Measurements from ENCODE around the gene SPRED1. TPM values are rescaled to one million over a fixed set of nuclear protein-coding genes. Genes with fewer than 3 reads are reported as not detected.
"Not testable (repeated sequence)": the region's sequence is repeated elsewhere in the genome, so short reads cannot be mapped to it uniquely, and the experiment has no call there.

Gene SPRED1
- total RNA-seq, 2 donors from 2014 or later: 24.5 to 32.4 TPM

DNA sequence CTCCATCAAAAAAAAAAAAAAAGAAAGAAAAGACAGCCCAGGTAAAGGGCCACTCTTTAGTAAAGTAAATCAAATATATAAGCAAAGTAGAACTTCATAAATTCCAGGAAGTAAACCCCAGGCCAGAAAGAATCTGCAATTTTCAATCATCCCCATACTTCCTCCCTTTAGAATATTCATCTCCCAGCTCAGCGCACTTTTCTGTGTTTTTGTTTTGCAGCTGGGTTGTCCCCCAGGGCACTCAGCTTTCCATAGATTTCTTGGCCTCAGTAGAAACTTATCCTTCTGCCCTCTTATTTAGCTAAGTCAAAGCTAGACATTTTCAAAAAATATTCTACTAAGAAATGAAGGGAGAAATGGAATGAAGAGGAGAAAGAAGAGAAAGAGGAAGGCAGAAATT lies 24.0 kb upstream of the SPRED1 start:
- intact Hi-C loops (cut with DNase I, micrococcal nuclease): no loop called here
- no peak for DNase-seq
- no peak for ATAC-seq

DNA sequence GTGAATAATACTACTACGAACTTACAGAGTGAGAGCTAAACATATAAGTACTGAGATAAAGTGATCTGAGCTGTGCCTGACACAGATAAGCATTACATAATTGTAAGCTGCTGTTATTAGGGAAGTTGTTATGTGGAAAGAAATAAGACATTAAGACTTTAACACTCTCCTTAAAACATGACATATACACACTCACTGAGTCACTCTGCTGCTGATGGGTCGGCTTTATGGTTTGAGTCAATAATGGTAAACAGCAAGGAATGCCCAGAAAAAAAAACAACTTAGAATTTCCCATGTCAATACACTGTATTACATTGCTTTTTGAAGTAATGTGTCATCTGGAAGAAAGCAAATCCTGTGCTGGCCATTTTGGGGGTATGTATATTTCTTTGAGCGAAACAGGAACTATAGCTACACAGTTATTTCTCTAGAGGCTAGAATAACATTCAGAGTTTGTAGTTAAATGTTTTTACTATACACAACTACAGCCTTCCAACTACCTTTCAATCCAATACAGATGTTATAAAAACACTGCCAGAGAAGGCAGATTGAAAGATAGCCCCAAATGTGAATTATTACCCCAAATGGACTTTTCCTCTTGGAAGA lies 22.8 kb upstream of the SPRED1 start:
- no peak for ATAC-seq

DNA sequence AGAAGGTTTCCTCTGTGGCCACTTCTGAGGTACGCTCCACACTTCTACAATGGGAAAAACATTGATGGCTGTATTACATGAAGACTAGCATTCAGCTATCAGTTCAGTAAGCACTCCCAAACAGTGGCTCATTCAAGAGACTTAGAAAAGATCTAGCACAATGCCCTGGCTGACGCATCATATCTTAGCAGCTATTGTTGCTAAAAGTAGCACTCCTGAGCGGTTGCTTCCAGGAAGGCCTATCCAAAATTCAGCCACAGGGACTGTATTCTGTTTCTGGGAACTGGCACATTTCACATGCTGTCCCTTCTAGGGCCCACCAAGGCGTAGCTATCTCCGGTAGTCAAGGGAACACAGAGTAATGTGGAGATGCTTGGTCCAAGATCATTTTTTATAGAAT lies 21.2 kb upstream of the SPRED1 start:
- no peak for DNase-seq
- ATAC-seq: no peak
- intact Hi-C loops (cut with DNase I, micrococcal nuclease): no loop called here

More for the DNA sequence above, 22.8 kb upstream of the SPRED1 start:
- no peak for DNase-seq
- intact Hi-C loops (cut with DNase I, micrococcal nuclease): no loop called here

DNA sequence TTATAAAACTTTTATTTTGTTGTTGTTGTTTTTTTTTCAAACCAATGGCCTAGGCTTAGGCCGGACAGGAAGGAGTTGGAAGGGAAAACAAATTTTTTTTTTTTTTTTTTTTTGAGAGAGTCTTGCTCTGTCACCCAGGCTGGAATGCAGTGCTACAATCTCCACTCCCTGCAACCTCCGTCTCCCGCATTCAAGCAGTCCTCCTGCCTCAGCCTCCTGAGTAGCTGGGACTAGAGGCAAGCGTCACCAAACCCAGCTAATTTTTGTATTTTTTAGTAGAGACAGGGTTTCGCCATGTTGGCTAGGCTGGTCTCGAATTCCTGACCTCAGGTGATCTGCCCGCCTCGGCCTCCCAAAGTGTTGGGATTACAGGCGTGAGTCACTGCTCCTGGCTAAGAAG lies 15.6 kb upstream of the SPRED1 start:
- DNase-seq; intact Hi-C loops (cut with DNase I, micrococcal nuclease); ATAC-seq: not testable (repeated sequence)

DNA sequence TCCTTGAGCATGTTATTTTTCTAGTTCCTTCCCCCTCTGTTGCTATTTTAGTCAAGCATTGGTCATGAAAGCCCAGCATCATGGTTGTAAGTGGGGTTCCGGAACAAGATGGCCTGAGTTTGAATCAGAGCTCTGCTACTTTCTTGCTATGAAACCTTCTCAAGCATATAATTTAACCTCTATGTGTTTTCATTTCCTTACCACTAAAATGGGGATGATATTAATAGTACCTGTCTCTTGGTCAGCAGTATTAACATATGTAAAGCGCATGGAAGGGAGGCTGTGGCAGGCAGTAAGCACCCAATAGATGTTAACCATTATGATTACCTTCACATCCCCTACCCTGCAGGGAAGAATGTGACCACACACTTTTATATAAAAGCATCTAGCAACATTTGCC lies 14.3 kb upstream of the SPRED1 start:
- intact Hi-C loops (cut with DNase I, micrococcal nuclease): no loop called here
- ATAC-seq (no peak), DNase-seq (no peak)

DNA sequence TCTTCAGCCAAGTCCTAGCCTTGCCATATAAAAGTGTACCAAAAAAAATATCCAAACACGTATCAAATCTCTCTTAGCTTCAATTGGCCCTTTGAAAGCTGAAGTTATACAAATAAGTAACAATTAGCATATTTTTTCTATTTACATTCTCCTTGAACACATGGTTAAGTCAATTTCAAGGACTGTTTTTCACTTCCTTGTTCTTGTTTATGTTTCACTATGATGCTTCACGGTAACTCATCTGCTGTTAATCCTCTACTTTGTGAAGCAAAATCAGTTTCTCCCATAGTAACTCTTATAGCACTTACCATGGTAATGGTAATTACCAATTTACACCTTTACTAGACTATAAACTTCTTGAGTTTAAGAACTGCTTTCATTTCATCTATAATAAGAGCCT lies 10.6 kb upstream of the SPRED1 start:
- peak; percentile 36 for ATAC-seq
- intact Hi-C loops (cut with DNase I, micrococcal nuclease): no loop called here
- no peak for DNase-seq

DNA sequence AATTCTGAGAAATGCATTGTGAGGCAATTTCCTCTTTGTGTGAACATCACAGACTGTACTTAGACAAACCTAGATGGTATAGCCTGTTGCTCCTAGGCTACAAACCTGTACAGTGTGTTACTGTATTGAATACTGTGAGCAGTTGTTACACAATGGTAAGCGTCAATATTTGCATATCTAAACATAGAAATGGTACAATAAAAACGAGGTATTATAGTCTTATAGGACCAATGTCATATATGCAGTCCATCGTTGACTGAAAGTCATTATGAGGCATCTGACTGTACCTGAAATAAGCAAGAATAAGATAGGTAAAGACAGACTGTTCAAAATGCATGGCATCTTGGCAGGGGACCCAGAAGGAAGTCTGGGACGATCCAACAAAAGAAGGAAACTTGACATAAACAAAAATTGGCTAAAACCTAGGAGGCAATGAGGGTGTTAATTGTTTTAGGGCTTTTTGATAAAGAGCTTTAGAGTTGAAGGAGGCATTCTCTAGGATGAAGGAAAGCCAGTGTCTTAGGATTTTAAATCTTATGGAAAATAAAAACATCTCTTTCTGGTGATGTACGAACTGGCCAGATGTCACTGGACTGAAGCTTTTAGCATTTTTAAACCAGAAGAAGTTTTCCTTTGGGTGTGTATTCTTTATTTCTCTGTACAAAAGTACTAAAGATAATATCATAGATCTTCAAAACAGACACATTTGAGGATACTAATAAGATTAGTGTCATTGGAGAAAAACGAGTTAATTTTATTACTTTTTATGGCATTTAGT lies 9.2 kb upstream of the SPRED1 start:
- intact Hi-C loops (cut with DNase I, micrococcal nuclease): no loop called here
- ATAC-seq: peak; percentile 96
- DNase-seq: peak in 1 of 2 donors; percentile 25

DNA sequence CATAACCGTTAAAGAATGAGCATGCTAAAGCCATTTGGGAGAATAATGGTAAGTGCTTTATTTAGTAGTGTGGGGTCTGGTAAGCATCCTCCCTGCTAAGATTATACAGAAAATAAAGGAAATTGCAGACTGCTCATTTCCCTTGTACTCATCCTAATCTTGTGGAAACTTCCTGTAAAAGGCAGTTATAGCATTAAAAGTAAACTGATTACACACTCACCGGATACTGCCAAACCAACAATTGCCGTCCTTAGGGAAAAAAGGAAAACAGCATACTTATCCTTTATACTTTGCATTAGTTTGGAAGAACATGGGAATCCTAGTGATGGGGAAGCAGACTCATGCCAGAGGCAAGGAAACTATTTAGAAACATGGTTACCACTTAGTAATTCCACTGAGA lies 5.3 kb upstream of the SPRED1 start:
- intact Hi-C loops (cut with DNase I, micrococcal nuclease): no loop called here
- ATAC-seq (no peak), DNase-seq (no peak)

DNA sequence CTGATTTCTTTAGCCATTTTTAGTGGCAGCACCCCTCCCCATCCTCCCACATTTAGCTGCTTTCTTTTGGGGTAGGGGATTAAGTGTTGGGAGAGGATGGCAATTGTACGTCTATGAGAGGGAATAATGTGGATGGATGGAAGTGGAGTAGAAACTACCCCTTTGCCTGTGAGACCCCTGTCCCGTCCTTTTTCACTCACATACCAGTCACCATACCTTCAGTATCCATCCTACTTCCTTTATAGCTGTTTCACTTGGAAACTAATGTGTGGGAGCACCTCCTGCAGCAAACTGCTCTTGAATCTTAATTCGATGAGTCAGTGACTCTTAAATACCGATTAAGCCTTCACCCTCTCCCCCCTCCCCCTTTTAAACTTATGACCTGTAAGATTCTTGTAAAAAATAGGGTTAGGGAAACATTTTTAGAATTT lies 730 bp downstream of the SPRED1 start:
- intact Hi-C loops (cut with DNase I, micrococcal nuclease): loop anchor here in 1 of 2 donors (10.0 kb wide), 1 partner anchor 179 kb away; no protein-coding TSS in a partner anchor
- ATAC-seq (no peak), DNase-seq (no peak)

DNA sequence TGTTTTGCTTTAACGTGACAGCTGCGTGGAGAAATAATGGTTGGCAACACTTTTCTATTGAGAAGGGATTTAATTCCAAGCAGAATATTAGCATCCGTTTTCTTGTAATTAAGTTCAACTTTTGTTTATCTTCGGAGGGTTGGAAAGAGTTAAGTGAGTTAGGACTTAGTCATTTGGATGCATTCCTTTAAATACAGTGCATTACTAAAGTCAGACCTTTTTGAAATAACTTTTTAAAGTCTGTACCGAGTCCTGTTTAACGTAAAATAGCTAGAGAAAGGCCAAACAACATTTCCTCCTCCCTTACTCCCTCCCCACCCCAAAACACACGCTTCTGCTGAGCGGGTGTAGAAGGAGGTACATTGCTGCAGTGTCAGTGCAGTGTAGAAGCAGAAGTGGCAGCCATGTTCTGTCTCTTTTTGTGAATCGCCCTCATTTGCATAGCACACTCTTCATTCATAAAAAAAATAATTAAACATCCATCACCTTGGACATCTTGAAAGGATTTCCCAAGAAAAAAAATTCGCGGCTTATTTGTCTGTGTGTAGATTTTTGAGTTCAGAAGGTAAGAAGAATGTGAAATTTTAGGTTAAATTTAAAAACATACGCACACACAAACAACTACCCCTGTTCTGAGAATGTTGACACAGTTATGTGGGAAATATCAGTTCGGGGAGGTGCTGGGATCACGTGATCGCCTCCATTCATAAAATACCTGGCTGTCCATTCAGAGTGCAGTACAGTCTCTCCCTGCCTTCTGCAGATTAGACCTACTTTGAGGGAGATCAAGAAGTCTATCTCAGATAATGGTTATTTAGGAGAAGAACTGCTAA lies 1.6 kb downstream of the SPRED1 start:
- intact Hi-C loops (cut with DNase I, micrococcal nuclease): loop anchor here in 1 of 2 donors (10.0 kb wide), 1 partner anchor 179 kb away; no protein-coding TSS in a partner anchor
- DNase-seq (peak; percentile 59 to 67), ATAC-seq (peak; percentile 37)

DNA sequence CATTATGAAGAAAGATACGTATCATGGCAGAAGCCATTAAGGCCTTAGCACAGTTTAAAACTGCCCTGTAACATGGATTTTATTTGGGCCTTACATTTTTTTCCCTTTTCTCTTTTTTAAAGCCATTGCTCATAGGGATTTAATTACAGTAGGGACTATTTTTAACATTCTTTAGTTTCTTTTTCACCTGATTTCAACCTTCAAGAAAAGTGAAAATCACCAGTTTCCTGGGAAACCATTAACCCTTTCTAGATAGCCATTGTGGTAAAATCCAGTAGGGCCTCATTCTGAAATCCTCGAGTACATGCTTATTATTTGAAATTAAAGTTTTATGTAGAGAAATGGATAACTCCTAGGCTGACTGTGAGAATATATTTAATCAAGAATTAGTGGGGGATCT lies 3.1 kb downstream of the SPRED1 start:
- intact Hi-C loops (cut with DNase I, micrococcal nuclease): loop anchor here in 1 of 2 donors (10.0 kb wide), 1 partner anchor 181 kb away; no protein-coding TSS in a partner anchor

DNA sequence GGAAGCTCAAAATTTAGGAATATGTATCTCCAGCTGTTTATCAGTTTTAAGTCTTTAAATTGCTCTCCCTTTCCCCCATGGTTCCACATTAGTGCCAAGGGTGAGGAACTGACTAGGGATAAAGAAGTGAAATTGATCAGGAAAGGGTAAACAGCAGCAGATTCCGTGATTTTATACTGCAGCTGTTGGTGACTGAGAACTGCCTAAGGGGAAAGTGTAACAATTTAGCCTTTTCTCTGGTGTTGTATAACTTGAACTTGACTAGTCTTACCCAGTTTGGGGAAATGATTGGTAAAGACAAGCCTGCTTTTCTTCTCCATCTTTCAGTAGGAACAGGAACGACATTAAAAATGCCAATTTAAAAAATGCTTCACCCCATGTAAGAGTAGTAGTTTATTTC lies 5.0 kb downstream of the SPRED1 start:
- intact Hi-C loops (cut with DNase I, micrococcal nuclease): loop anchor here in 1 of 2 donors (10.0 kb wide), 1 partner anchor 183 kb away; no protein-coding TSS in a partner anchor
- ATAC-seq (no peak), DNase-seq (no peak)

More for the DNA sequence above, 3.1 kb downstream of the SPRED1 start:
- DNase-seq: no peak
- no peak for ATAC-seq

DNA sequence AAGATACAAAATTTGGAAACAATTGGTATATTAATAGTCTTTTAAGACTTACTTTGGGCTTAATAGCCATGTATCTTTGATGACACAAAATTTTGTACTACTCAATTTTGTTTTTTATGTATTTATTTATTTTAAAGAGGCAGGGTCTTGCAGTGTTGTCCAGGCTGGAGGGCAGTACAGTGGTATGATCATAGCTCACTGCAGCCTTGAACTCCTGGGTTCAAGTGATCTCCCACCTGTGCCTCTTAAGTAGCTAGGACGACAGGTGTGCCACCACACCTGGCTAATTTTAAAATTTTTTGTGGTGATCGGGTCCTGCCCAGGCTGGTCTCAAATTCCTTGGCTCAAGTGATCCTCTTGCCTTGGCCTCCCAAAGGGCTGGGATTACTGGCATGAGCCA lies 6.5 kb downstream of the SPRED1 start:
- DNase-seq (no peak), ATAC-seq (no peak)
- intact Hi-C loops (cut with DNase I, micrococcal nuclease): loop anchor here in 1 of 2 donors (10.0 kb wide), 1 partner anchor 184 kb away; no protein-coding TSS in a partner anchor

DNA sequence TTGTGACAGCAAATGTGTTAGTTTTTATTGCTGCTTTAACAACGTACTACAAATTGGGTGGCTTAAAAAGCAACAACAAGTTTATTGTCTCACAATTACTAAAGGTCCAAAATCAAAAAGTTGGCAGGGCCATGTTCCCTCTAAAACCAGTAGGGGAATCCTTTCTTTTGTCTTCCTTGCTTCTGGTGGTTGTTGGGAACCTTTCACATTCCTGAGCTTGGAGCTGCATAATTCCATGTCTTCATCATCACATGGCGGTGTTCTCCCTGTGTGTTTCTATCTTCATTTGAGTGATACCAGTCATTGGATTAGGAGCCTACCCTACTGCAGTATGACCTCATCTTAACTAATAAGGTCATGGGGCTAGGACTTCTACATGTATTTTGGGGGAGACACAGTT lies 7.4 kb downstream of the SPRED1 start:
- intact Hi-C loops (cut with DNase I, micrococcal nuclease): no loop called here
- no peak for DNase-seq

DNA sequence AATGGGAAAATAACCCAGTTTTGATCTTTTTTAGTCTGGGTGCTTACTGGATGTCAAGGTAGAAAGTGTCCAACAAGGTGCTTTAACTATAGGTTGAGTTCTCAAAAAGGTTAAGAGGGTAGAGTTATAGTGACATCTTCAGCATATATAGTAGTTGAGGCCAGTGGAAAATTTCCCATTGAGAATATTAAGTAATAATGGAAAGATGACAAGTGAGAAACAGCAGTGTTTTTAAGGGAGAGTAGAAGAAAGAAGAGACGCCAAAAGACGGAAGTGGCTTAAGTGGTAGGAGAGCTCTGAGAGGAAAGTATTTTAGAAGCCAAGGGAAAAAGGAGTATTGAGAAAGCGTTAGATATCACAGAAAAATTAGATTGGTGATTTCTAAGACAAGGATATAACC lies 10.6 kb downstream of the SPRED1 start:
- intact Hi-C loops (cut with DNase I, micrococcal nuclease): no loop called here
- ATAC-seq: no peak
- no peak for DNase-seq

More for the DNA sequence above, 7.4 kb downstream of the SPRED1 start:
- no peak for ATAC-seq

DNA sequence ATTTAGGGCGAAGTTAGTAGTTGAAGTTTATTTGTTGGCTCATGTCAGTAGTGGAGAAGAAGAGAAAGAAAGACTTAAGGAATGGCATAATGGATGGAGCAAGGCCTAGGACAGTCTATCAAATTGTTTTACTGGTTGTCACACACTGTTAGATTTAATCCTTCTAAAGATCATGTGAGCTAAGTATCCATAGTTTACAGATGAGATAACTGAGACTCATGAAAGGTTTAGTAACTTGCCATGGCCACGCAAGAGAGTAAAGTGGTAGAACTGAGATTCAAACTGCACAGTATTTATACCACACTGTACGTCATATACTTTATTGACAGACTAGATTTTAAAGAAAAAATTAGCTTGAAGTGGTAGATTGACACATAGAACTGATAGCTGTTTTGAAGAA lies 11.4 kb downstream of the SPRED1 start:
- DNase-seq (no peak), ATAC-seq (no peak)
- intact Hi-C loops (cut with DNase I, micrococcal nuclease): no loop called here

DNA sequence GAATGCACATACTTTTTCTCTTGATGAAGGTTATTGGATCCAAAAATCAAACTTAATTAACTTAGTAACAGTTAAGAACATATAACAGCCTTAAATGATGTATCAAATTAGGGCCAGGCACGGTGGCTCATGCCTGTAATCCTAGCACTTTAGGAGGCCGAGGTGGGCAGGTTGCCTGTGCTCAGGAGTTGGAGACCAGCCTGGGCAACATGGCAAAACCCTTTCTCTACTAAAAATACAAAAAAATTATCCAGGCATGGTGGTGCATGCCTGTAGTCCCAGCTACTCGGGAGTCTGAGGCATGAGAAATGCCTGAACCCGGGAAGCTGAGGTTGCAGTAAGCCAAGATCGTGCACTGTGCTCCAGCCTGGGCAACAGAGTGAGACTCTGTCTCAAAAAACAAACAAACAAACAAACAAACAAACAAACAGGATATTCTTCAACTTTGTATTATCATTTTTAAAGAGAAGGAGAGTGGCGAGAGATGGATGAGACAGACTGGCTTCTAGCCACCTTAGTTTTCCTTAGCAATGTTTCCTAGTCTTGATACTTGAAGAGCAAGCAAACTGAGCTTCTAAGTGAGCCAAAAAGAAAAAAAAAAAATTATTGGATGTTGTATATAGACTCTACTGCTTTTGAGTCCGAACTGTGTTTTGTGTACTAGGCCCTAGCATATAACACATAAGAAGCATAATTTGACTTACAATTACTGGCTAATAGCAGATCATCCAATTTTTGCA lies 13.8 kb downstream of the SPRED1 start:
- no peak for ATAC-seq

DNA sequence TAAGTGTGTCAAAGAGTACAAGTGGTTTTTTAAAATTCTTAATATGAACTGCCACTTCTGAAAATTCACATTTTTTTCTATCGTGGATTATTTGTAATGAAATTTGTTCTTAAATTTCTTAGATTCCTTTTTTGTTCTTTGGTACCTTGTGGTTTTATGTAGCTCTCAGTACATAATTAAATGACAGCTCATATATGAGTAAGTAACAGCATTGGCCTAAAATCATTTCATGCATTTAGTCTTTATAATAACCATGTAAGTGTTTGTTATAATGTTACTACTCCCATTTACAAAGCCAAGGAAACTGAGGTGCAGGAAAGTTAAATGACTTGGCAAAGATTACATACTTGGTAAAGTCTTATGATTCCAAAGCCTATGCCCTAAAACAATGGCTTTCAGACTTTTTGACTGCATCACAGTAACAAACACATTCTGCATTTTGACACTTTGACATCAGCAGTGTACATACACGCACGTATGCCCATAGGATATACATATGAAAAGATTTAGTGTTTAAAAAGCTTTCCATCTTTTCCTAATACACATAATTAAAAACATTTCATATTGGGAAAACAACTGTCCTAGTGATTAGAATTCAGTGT lies 14.9 kb downstream of the SPRED1 start:
- no peak for ATAC-seq
- no peak for DNase-seq
- intact Hi-C loops (cut with DNase I, micrococcal nuclease): no loop called here

More for the DNA sequence above, 13.8 kb downstream of the SPRED1 start:
- no peak for DNase-seq
- intact Hi-C loops (cut with DNase I, micrococcal nuclease): no loop called here
